NCI-H1930 (cell line): ENCODE measurements around the gene FHIT.

Experiments used
- DNase-seq, 2 experiments: peaks; one replicate each; lab custom pipeline; 2025; lab: John Stamatoyannopoulos, UW

Gene FHIT

DNA sequence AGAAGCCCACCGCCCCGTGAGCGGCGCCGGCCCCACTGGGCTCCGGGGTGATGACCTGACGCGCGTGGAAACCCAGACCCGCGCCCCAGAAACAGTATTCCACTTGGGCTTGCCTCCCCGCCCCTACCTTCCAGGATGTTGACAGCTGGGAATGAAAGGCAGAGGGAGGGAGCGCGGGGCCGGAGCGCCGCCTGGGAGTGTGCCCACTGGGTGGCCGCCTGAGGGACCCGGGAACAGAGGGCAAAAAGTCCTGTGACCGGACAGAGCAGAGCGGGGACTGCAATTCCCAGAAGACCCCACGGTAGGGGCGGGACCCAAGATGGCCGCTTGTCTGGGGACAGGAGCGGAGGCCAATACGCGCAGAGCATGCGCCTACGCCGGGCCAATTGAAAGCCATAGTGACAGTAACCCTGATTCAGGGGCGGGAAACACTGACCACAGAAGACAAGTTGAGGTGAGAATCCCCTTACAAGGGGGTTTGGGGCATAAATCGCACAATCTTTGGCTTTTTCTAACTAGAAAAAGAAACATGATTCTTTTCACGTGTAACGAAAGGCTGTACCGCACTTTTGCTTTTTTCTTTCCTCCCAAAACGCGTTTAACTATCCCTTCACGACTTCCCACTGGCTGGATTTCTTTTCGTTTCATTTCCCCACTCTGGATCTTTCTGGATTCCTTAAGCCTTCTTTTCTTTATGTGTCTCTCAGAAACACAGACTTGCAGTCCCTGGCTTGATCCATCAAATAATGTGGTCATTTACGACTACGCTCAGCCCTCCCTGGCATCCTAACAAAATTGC lies at the start of gene FHIT:
FHIT (minus strand) TSS at position 279 of the 799 bp plus-strand sequence.
- peak; percentile 82 to 86 for DNase-seq

DNA sequence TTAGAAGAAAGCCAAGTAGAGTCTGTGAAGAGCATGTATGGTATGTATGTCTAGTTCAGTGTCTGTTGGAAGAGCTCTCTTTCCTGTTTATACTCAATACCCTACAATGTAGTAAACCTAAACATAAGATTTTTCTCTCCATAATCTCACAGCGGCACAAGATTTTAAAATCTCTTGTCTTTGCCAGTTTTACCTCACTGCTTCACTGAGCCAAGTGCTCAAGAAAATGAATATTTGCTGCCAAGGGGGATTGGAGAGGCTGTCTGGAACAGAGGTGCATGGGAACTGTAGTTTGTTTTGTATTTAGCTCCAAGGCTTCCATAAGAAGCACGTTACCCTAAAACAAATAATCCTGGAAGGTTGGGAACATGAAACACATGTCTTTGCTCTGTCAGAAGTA lies 49.5 kb upstream of the FHIT start:
- no peak for DNase-seq

DNA sequence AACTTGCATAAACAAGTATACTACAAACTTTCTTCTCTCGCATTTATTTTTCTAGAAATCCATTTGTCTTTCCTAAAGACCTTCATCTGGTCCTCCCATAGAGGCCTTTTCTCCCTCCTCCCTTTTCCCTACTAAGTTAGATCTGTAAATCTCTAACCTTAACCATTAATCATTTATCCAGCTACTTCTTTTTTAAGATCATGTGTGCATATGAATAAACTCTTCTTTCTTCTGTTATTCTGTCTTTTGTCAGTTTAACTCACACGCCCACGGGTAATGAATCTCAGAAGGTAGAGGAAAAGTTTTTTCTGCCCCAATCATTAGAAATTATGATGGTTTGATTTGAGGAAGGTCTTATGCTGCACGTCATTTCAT lies 48.7 kb upstream of the FHIT start:
- DNase-seq: no peak

DNA sequence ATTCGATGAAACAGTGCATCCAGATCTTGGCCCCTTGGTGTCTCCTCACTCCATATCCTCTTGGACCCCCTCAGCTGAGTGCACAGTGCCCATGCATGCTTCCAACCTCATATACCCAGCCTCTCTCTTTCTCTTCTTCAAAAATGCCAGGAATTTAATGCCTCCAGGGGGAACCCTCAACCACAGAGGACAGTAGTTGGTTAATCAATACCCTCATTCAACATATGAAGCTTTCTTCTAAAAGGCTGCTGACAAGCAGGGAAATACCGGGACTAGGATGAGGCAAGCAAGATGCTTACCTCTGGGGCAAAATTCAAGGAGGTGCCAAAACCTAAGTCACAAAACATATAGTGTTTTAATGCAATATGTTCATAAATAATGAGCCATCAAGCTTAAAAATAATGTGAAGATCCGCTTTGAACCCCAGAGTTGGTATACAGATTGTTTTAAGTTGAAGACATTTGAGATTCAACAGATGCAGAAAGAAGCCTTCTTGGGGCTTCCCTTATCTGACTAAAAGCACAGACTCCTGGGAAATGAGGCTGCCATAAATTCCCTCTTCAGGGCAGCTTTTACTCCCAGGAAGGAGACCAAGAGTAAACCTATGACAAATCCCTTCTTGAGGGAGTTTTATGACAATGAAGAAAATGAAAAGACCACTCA lies 48.2 kb upstream of the FHIT start:
- DNase-seq: no peak

DNA sequence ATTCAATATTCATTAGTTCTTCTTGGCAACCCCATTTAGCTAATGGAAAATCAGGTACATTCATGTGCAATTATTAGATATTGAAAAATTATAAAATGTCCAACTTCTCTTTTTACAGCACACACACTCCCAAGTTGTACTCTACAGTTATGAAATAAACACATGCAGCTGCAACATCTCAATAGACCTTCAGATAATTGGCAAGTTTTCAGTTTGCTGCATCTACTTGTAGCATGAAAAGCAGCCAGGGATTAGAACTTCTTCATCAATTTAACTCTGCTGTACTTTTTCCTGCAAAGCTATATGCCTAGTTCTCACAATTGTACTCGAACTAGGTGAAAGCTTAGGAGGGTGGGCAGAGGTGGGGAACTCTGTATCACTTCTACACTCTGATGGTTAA lies 46.6 kb upstream of the FHIT start:
- no peak for DNase-seq

DNA sequence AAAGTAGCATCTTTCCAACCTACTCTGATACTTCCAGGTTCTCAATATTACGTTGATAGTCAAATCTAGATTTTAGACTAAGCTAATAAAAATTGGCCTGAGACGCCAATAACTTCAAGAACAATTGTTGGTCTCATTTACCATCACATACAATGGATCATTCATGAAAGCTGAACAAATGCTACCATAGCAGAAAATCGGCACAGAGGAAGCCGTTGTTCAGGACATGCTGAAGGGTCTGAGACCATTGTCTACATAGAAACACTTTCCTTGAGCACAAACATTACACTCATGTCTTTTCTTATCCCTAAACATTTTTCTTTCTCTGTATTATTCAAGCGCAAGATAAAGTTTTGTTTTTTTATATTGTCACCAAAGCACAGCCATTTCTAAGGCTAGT lies 37.2 kb upstream of the FHIT start:
- DNase-seq: no peak

DNA sequence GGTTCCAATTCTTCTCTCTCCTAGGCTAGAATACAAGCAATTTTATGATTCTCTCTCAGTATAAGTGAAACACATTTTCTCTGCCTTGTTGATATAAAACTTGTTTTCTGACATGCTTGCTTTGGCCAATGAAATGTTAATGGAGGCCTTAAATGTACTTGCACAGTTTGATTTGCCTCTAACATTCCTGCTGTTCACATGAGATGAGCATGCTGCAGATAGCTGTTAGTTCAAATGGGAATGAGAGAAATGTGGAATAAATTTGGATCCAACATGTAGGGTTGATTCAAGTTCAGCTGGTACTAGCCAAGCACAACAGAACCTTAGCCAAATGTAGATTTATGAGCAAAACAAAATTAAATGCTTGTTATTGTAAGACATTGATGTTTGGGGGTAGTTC lies 32.6 kb upstream of the FHIT start:
- DNase-seq: no peak

DNA sequence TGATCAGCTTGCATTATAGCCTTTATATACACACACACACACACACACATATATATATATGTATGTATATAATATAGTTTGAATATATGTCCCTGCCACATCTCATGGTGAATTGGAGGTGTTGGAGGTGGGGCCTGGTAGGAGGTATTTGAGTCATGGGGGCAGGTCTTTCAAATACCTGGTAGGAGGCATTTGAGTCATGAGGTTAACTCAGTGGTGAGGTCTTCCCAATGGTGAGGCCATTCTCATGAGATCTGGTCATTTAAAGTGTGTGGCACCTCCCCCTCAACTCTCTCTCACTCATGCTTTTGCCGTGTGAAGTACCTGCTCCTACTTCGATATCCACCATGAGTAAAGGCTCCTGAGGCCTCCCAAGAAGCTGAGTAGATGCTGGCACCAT lies 27.5 kb upstream of the FHIT start:
- DNase-seq: no peak

DNA sequence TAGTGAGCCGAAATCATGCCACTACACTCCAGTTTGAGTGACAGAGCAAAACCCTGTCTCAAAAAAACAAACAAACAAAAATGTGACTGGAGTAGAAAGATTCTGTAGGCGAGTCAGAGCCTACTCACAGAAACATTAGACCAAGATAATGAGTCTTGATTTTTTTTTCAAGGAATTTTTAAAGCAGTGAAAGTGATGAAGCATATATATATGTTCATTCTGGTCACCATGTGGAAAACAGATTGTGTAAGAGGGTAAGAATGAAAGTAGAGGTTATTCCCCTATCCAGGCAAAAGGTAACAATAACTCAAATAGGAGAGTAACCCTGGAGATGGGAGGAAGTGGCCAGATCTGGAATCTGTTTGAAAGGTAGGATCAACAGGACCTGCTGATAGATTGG lies 26.2 kb upstream of the FHIT start:
- no peak for DNase-seq

DNA sequence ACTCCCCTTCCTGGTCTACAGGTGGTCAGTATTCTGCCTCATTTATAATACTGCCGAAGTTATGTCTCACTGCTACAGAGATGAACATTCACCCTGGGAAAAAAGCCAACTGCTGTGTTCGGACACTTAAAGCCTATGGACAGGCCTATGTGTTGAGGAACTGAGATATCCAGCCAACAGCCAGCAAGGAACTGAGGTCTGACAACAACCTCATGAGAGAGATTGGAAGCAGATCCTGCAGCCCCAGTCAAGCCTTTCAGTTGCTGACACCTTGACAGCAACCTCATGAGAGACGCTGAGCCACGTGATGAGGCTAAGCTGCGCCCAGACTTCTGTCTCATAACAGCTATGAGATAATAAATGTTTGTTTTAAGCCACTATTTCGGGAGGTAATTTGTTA lies 18.2 kb upstream of the FHIT start:
- no peak for DNase-seq

DNA sequence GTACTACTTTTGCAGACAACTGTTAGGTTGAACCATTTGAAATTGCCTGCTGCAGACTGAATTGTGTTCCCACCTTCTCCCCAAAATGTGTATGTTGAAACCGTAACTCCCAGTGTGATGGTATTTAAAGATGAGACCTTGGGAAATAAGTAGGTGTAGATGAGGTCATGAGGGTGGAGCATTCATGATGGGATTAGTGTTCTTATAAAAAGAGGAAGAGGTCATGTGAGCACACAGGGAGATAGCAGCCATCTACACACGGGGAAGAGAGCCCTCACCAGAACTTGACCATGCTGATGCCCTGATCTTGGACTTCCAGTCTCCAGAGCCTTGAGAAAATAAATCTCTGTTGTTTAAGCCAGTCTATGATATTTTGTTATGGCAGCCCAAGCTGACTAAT lies 17.4 kb upstream of the FHIT start:
- DNase-seq: no peak

DNA sequence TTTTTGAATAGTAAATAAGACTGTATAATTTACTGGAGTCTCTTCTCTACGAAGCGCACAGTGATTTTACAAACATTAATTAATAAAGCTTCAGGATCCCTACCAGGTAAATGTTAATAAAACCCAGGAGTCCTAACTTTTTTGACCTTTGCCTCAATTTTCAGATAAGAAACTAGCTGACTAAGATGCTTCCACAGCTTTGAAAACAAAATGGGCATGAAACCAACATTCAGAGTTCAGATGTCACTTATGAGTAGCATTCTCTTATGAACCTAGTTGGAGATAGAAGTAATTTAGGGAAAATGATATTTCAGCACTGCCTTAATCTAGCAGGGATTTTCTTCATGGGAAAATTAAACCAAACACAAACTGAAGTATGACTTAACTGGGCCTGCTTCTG lies 13.0 kb upstream of the FHIT start:
- DNase-seq: no peak

DNA sequence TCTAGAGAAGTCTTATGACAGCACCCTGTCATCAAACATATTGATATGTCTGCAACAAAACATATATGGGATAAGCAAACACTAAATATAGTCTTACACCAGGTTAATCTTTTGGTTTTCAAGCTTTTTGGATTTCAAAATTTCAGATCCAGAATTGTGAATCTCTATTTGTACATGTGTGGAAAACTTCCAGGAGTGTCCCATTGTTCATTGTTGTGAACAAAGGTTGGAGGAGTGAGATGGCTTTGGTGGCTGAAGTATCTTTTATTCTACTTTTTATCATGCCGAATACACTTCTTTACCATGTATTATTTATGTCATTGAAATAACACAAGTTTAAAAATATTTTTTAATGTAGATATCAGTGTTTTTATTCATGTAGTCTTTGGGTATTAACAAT lies 5.9 kb upstream of the FHIT start:
- DNase-seq: no peak

DNA sequence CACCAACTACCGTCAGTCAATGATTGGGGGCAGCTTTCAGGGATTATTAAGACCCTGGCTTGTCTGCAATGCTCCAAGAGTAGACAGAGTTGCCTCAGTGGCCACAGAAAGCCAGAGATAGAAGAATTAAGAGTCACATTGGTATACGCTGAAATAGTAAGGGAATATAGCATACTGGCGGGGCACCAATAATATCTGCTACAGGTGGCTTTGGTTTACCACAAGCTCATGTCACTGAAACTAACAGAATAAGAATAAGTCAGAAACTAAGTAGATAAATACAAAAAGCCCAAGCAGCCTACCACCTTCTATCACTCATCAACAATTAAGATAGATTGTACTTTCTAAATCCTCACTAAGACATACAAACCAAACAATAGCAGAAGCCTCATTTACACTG lies 2.5 kb upstream of the FHIT start:
- DNase-seq: no peak

DNA sequence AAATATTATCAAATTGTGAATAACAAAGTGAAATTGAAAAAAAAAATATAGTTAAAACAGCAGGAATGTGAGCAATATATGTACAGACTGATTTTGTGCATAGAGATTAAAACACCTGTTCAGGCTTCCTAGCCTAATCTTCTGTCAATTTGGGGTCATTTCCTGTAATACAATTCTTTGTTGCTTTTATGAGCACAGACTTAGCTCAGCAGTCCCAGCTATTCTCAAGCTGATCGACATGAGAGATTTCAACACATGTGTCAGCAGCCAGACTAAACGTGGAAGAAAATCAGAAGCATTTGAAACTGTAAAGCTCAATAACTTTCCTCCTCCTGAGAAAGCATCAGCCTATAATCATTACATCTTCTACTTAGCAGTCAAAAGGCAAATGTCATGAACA lies 1.6 kb upstream of the FHIT start:
- DNase-seq: no peak

DNA sequence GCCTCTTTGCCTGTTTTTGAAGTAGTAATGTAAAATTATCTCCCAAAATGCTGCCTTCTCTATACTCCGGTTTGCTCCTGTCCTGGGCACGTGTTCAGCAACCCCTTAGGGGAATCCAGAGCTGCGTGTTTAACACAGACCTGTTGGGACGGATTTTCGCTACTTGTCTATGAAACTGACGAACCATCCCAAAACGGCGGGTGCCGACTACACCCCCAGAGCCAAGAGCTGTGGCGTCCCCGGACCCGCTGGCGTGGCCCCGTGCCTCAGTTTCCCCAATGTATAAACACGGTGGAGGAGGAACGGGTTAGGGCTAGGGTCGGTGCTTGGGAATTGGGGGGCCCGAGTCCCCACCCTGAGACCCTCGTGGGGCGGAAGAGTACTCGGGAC lies 473 bp downstream of the FHIT start:
- peak; percentile 9 to 26 for DNase-seq

DNA sequence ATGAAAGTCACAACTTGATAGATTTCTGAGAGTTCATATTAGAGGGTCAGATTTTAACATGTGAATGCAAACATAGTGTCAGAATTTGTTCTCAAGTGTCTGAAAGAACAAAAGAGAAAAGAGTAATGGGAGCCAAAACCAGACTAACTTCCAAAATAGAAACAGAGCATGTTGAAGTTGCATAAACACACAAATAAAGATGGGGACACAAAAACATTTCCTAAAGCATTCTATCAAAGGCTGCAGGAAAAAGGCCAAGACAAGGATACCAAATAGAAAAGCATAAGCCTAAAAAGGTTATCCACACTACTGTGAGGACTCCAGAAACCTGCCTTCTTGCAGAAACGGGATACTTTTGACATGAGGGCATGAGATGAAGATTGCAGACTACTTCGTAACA lies 2.8 kb downstream of the FHIT start:
- no peak for DNase-seq

DNA sequence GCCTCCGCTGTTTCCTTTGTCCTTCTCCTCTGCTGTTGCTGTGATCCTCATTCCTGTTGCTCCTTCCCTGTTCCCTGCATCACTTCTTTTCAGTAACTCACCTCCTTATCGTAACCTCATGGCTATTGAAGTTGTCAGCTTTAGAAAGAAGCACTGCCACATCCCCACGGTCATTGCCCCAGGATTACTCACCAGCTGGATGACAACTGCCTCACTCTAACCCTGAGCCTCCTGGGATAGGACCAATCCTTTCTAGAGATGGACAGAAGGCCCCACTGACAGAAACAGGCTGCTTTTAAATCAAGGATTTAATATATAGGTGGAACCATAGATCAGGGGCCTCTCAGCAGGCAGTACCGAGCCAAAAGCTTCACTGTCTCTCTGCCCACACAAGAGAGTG lies 4.1 kb downstream of the FHIT start:
- no peak for DNase-seq

DNA sequence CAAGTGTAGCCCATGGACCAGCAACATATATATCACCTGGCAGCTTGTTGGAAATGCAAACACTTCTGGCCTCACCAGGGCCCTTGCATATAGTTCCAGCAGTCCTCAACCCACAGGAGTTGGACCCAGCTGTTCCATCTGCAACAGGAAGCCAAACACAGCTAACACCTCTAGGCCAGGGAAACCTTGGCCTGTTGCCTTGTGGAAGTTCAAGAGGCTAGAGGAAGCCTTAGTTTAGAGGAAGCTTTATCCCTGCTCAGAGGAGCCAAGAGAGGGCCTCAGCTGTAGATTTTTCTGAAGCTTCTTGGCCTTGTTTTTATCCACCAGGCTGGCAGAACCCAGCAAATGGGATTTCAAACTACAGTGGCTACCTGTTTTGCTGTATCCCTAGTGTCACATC lies 11.4 kb downstream of the FHIT start:
- DNase-seq: no peak

DNA sequence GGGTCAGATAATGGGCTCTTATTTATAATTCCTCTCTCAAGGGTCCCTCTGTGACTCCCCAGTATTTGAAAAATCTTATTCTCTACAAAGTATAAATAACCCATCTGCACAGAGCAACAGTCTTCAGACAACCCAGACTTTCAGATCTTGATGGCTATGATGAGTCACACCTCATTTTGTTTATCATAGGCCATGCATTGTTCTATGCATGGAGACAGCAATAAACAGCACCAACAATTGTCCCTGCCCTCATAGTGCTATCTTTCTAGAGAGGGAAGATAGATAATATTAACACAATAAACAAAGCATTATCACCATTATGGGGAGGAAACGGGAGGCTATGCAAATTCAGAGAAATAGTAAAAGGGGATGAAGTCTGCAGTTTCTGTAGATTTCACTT lies 13.4 kb downstream of the FHIT start:
- DNase-seq: no peak

DNA sequence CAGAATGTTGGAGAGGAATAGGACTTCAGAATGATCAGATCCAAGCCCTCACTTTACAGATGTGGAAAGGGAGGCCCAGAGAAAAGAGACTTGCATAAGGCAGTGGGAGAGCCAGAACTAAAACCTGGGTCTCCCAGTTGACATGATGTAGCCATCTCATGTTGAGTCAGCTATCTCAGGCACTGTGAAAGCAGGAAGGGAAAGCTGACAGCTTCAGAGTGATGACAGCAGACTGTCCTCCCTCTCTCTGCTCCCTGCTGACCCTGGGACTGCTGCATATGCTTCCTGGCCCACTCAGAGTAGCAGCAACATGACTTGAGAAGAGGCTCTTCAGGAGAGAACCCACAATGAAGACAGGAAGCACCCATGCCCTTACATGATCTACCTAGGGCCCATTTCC lies 14.7 kb downstream of the FHIT start:
- DNase-seq: no peak

DNA sequence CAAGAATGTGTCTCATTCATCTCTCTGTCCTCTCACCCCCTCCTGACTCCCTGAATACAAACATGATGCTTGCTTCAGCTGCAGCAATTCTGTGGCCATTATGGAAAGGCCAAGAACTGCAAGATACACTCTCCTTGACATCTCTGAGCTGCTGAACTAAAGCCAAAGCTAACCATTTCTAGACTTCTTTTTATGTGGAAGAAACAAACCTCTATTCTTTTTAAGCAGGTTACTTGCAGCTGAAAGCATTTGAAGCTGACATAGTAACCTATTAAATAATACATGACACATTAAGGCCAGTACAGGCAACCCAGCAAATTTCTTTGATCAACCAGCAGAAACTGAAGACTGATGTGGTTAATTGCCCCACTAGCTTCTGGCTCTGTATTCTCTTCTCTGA lies 17.5 kb downstream of the FHIT start:
- DNase-seq: no peak

DNA sequence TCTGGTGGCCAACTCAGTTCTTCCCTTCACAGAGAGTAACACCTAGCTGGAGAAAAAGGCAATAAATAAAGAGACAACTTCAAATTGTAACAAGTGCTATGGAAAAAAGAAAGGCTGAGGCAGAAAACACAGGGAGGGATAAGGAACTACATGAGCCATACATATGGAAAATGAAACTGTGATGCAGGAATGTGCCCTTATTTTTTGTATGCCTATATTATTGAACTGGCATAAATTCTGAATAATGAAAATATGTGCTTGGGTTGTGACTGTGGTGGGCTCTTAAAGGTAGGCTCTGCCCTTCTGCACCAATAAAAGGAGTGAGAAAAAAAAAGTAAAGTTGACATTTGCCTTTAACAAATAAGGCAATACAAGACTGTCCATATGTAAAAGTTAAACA lies 19.6 kb downstream of the FHIT start:
- DNase-seq: no peak

DNA sequence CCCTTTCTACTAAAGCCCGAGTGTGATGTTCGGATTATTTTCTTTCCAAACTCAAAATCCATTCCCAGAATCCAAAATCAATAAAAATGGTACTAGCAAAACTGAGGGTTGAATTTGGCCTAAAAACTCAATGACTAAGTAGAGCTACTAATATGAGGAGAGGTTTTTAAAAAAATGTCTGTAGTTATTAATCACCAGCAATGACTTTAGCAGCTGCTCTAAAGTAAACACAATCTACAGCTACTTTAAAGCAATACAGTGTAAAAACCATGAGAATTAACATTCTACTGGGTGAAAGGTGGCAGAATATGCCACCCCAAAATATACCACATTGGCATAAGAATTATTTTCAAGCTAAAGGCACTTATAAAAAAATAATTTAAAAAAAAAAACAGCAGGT lies 23.5 kb downstream of the FHIT start:
- DNase-seq: no peak
